ENCODE measurements around the gene SUSD3.

Gene SUSD3

DNA sequence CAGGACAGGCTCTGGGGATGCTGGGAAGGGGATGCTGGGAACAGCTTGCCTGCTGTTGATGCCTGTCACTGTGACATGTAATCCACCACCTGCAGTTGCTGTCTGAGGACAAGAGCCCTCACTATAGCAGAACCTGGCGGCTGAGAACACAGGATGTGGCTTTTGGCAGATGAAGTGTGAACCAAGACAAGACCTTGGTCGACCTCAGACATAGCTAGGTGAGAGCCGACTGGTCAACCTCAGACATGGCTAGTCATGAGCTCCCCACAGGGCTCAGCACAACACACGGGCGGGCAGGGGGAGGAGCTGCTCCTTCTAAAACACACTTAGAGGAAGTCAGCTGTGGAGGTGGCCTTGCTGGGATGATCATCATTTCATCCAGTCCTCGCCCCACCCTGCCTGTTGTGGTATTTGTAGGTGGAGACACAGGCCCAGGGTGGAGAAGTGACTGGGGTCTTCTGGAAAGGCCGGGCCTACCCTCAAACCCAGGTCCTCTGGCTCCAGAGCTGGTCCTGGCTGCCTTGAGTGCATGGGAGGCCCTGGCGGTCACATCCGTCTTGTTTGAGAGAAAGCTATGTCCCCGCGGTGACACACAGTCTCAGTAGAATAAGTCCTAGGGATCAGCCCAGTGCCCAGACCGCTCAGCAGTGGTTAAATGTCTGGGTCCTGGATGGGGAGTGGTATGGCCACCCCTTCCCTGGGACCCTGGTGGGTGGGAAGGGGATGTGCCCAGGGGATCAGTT lies 6.1 kb downstream of the SUSD3 start:
- no peak for DNase-seq (ENCODE audit: low read depth)
- H3K4me3 ChIP-seq (replicated peaks; ENCODE audit: low read depth, low read length) = no peak overlapping the region
- TF ChIP-seq, protein P1, sequence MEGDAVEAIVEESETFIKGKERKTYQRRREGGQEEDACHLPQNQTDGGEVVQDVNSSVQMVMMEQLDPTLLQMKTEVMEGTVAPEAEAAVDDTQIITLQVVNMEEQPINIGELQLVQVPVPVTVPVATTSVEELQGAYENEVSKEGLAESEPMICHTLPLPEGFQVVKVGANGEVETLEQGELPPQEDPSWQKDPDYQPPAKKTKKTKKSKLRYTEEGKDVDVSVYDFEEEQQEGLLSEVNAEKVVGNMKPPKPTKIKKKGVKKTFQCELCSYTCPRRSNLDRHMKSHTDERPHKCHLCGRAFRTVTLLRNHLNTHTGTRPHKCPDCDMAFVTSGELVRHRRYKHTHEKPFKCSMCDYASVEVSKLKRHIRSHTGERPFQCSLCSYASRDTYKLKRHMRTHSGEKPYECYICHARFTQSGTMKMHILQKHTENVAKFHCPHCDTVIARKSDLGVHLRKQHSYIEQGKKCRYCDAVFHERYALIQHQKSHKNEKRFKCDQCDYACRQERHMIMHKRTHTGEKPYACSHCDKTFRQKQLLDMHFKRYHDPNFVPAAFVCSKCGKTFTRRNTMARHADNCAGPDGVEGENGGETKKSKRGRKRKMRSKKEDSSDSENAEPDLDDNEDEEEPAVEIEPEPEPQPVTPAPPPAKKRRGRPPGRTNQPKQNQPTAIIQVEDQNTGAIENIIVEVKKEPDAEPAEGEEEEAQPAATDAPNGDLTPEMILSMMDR (IDR thresholded peaks at IDR 0.05; ENCODE audit: low read length, missing control alignments) = no peak

DNA sequence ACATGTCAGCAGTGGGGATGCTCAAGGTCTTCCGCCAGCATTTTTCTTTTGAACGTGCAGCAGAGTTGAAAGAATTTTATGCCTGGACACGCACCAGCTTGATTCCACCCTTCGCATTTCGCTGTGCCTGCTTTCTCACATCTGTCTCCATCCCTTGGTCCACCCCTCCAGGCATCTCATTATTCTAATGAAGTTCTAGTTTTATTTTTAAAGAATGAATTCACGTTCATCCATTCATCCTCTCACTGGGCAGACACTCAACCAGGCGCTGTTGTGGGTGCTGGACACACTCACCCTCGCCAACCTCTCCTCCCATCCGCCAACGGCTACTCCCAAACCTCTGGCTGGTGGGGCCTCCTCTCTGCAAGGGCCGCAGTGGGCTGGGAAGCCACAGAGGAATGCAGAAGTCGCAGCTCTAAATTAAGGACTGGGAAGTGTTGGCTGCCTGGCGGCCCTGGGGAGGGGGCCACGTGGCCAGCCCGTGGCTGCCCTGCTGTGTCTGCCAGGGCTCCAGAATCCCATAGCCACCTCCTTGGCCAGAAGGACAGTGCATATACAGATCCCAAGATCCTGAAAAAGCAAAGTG lies 6.7 kb downstream of the SUSD3 start:
- no peak overlapping the region for H3K4me3 ChIP-seq (replicated peaks; ENCODE audit: low read depth, low read length)
- TF ChIP-seq, protein P1 (IDR thresholded peaks at IDR 0.05; ENCODE audit: low read length, missing control alignments) = no peak
- DNase-seq (ENCODE audit: low read depth) = no peak

DNA sequence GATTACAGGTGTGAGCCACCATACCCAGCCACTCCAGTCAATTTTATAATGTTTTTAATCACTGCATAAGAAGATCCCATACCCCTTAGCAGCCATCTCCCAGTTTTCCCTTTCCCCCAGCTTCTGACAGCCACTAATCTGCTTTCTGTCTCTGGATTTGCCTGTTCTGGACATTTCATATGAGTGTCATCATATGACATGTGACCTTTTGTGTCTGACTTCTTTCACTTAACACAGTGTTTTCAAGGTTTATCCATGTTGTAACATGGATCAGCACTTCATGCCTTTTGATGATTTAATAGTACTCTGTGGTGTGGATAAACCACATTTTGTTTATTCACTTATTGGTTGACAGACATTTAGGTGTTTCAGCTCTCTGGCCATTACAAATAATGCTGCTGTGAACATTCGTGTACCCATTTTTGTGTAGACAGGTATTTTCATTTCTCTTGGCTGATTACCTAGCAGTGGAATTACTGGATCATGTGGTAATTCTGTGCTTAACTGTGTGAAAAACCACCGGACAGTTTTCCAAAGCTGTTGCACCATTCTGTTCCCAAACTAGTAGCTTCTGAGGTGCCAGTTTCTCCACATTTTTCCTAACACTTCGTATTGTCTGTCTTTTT lies 8.6 kb downstream of the SUSD3 start:
- DNase-seq (ENCODE audit: low read depth) = no peak
- TF ChIP-seq, protein P1 (IDR thresholded peaks at IDR 0.05; ENCODE audit: low read length, missing control alignments) = no peak
- no peak overlapping the region for H3K4me3 ChIP-seq (replicated peaks; ENCODE audit: low read depth, low read length)

DNA sequence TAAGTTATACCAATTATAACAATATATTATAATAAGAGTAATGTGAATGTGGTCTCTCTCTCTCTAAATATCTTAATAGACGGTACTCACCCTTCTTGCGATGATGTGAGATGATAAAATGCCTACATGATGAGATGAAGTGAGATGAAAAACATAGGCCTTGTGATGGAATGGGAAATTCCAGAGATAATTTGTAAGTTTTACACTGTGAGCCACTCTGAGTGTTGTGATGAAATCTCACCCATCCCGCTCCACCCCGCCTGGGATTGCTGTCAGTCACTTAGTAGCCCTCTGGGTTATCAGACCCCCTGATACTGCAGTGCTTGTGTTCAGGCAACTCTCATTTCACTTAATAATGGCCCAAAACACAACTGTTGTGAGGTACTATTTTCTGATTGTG lies 10.5 kb downstream of the SUSD3 start:
- TF ChIP-seq, protein P1 (IDR thresholded peaks at IDR 0.05; ENCODE audit: low read length, missing control alignments) = no peak
- no peak for DNase-seq (ENCODE audit: low read depth)
- H3K4me3 ChIP-seq (replicated peaks; ENCODE audit: low read depth, low read length) = no peak overlapping the region

DNA sequence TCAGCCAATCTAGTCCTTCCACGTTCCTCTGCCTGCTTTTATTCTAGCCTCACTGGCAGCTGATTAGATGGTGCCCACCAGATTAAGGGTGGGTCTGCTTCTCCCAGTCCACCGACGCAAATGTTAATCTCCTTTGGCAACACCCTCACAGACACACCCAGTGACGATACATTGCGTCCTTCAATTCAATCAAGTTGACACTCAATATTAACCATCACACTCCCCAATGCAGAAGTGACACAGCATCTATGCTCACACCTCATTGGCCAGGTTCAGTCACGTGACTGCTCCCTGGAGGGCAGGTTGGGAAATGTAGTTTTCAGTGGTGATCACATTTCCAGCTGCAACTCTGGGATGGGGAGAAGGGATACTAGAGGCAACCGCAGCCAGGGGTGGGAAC lies 13.0 kb downstream of the SUSD3 start:
- DNase-seq (ENCODE audit: low read depth) = peak; percentile 45
- H3K4me3 ChIP-seq (replicated peaks; ENCODE audit: low read depth, low read length) = no peak overlapping the region
- TF ChIP-seq, protein P1 (IDR thresholded peaks at IDR 0.05; ENCODE audit: low read length, missing control alignments) = no peak

DNA sequence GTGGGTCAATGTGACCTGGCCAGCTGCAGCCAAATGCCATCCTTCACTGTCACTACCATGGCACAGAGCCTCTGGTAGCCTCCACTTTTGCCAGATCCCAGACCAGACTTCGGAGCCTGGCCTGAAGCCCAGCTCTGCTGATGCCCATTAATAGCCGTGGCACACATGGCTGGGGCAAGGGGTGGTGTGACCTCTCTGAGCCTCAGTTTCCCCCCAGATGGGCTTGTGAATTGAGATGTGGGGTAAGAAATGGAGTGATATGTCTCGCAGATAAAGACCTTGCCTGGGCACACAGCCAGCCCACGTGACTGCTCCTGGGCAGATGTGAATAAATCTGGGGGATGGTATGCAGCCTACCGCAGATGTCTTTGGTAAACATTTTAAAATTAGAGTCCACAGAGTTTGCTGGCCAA lies 13.9 kb downstream of the SUSD3 start:
- H3K4me3 ChIP-seq (replicated peaks; ENCODE audit: low read depth, low read length) = no peak overlapping the region
- TF ChIP-seq, protein P1 (IDR thresholded peaks at IDR 0.05; ENCODE audit: low read length, missing control alignments) = no peak
- peak; percentile 37 for DNase-seq (ENCODE audit: low read depth)

Measured in fibroblast of pulmonary artery (primary cell).